Loucy (cell line): ENCODE results near the gene PDE8B.

Experiments
- CTCF ChIP-seq: fragments of 200-600 bp; sonication (generic); conservative IDR thresholded peaks from 2 replicates; pipeline ENCODE4 v1.5.1; 2014; ENCODE audit warnings: mild to moderate bottlenecking, antibody characterized with exemption, low read length
- EZH2phosphoT487 ChIP-seq: fragments of 200-600 bp; IDR thresholded peaks from 2 replicates; pipeline ENCODE4 v1.6.1; 2018; ENCODE audit warnings: antibody characterized with exemption, mild to moderate bottlenecking, moderate library complexity, borderline replicate concordance

GRCh38 chr5:77259476-77259875 is 49.0 kb downstream of the PDE8B start:
- TF ChIP-seq CTCF (no peak), EZH2phosphoT487 (no peak)
